GM12878 (cell line): ENCODE data around the gene STXBP3.

Experiments used
- BCLAF1 ChIP-seq: fragments of 450-650 bp; IDR thresholded peaks from 2 replicates; pipeline ENCODE4 v1.6.1; 2017; ENCODE audit warnings: antibody characterized with exemption, mild to moderate bottlenecking, moderate library complexity
- CBFB ChIP-seq: IDR thresholded peaks from 2 replicates; pipeline ENCODE4 v1.6.1; 2016; ENCODE audit warnings: antibody characterized with exemption, low read depth
- CTCF ChIP-seq, 3 experiments: IDR thresholded peaks in 2 of 3; conservative IDR thresholded peaks in 1 of 3; 2 replicates each; pipeline ENCODE4 v1.5.1; 2011; ENCODE audit warnings: low read depth in 3 of 3, low read length in 3 of 3, mild to moderate bottlenecking in 3 of 3, control low read depth in 2 of 3, moderate library complexity in 2 of 3, inconsistent platforms in 1 of 3, mixed read lengths in 1 of 3; ENCODE audit not compliant: control insufficient read depth in 2 of 3, insufficient read depth in 1 of 3; ENCODE audit errors: extremely low read depth in 1 of 3
- DPF2 ChIP-seq: fragments of 450-650 bp; IDR thresholded peaks from 2 replicates; pipeline ENCODE4 v1.6.1; 2017; ENCODE audit warnings: mild to moderate bottlenecking
- EZH2 ChIP-seq: IDR thresholded peaks from 2 replicates; pipeline ENCODE4 v1.6.1; 2012; ENCODE audit warnings: low read depth, mild to moderate bottlenecking, control low read depth, inconsistent platforms, low read length, borderline replicate concordance; ENCODE audit not compliant: control insufficient read depth
- POLR2A ChIP-seq: IDR thresholded peaks from 2 replicates; pipeline ENCODE4 v1.6.1; 2011; ENCODE audit warnings: low read depth, mild to moderate bottlenecking, low read length
- RAD21 ChIP-seq: IDR thresholded peaks from 2 replicates; pipeline ENCODE4 v1.6.1; 2011; ENCODE audit warnings: mild to moderate bottlenecking, low read depth, low read length, moderate library complexity; ENCODE audit not compliant: insufficient read depth
- RFX5 ChIP-seq: IDR thresholded peaks from 2 replicates; pipeline ENCODE4 v1.6.1; 2011; ENCODE audit warnings: low read depth, low read length, improper control_type of control experiment
- SMARCA5 ChIP-seq: fragments of 450-650 bp; IDR thresholded peaks from 2 replicates; pipeline ENCODE4 v1.6.1; 2017; ENCODE audit warnings: mild to moderate bottlenecking
- SRF ChIP-seq, 2 experiments: IDR thresholded peaks; 2 replicates each; pipeline ENCODE4 v1.6.1; 2011; ENCODE audit warnings: low read depth in 2 of 2, low read length in 2 of 2, mild to moderate bottlenecking in 1 of 2, moderate library complexity in 1 of 2
- SUZ12 ChIP-seq: fragments of 200-600 bp; sonication (generic); IDR thresholded peaks from one replicate; pipeline ENCODE4 v1.6.1; 2018; ENCODE audit warnings: antibody characterized with exemption, mild to moderate bottlenecking; ENCODE audit not compliant: unreplicated experiment
- TAF1 ChIP-seq: IDR thresholded peaks from 2 replicates; pipeline ENCODE4 v1.6.1; 2011; ENCODE audit warnings: mild to moderate bottlenecking, low read depth, low read length, borderline replicate concordance
- YY1 ChIP-seq: IDR thresholded peaks from 2 replicates; pipeline ENCODE4 v1.6.1; 2011; ENCODE audit warnings: low read depth, mild to moderate bottlenecking, low read length
- TF ChIP-seq, protein P1 (sequence below): IDR thresholded peaks from 2 replicates; pipeline ENCODE4 v1.6.1; 2011; ENCODE audit warnings: low read depth, low read length, improper control_type of control experiment, borderline replicate concordance

- TF ChIP-seq CTCF (IDR thresholded peaks at IDR 0.05 in 2 of 3, conservative IDR thresholded peaks at IDR 0.05 in 1 of 3; ENCODE audit: control insufficient read depth in 2 of 3, extremely low read depth in 1 of 3, insufficient read depth in 1 of 3, low read depth in 3 of 3, low read length in 3 of 3) (no peak), YY1 (no peak), POLR2A (no peak), SRF (IDR thresholded peaks at IDR 0.05; ENCODE audit: low read depth in 2 of 2, low read length in 2 of 2) (no peak), RFX5 (no peak), EZH2 (no peak), SMARCA5 (no peak; the same call in 1 of the 2 replicates), BCLAF1 (no peak), RAD21 (no peak), TAF1 (no peak), DPF2 (no peak), SUZ12 (no peak), CBFB (no peak)
- TF ChIP-seq, protein P1, sequence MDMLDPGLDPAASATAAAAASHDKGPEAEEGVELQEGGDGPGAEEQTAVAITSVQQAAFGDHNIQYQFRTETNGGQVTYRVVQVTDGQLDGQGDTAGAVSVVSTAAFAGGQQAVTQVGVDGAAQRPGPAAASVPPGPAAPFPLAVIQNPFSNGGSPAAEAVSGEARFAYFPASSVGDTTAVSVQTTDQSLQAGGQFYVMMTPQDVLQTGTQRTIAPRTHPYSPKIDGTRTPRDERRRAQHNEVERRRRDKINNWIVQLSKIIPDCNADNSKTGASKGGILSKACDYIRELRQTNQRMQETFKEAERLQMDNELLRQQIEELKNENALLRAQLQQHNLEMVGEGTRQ, result no peak
Observed at GRCh38 chr1:108745980-108746381, 493 bp upstream of the STXBP3 start.
